Central memory CD4-positive, alpha-beta T cell (primary cell): Measurements from ENCODE around the gene PLCB1.

ENCODE experiments used
- DNase-seq: peaks from one replicate; pipeline ENCODE4 v3.0.0; 2022

PLCB1 gene

DNA sequence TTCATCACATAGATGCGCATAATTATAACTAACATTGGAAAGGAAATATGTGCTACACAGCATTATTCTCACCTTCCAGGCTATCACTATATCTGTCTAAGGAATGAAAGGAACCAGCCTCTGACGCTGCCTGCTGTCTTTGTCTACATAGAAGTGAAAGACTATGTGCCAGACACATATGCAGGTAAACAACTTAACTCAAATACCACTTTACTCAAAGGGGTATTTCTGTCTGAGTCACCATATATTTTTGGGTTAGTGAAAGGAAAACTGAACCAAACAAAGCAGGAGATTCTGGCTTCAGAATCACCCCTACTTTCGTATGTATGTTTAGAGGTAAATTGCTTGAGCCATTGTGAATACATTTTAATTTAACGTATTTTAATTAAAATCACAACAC is 608.2 kb downstream of the PLCB1 start:
- no peak for DNase-seq

DNA sequence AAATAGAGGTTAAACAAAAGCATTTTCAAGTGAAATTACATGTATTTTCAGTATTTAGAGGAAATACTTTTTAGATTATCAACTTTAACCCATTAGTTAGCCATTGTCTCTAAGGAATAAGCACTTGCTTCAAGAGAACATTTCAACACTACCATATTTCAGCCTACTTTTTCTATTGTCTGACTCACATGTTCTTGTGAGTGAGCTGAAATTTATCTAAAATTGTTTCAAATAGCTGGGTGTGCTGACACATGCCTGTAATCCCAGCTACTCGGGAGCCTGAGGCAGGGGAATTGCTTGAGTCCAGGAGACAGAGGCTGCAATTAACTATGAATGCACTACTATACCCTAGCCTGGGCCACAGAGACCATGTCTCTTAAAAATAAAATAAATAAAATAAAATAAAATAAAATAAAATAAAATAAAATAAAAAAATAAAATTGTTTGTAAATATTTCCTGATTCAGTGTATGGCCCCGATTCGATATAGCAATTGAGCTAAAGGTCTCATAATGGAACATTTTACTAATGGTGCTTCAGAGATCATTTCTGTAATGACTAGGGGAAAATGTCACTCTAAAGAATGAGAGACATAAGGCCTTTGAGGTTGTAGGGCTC is 612.3 kb downstream of the PLCB1 start:
- DNase-seq = no peak

DNA sequence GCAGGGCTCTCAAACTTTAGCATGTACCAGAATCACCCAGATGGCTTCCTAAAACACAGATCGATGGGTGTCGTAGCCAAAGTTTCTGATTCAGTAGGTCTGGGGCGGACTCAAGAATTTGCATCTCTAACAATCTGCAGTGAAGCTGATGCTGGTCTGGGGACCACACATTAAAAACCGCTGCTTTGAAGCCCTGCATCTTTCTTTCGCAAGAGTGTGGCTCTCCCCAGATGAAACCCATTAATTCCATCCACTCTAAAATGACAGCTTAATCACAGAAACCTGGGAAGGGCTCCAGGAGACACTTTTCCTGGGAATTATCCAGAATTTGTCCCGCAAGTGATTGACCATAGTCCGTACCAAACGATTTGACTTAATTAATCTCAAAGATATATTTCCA is 617.0 kb downstream of the PLCB1 start:
- no peak for DNase-seq

- no peak for DNase-seq
Observed at GRCh38 chr20:8749986-8750385, 617.9 kb downstream of the PLCB1 start.

GRCh38 chr20:8755340-8756118 is 623.5 kb downstream of the PLCB1 start:
- DNase-seq = no peak

- DNase-seq = no peak
Observed at GRCh38 chr20:8756410-8756809, 624.3 kb downstream of the PLCB1 start.

- DNase-seq = no peak
Observed at GRCh38 chr20:8757146-8757545, 625.1 kb downstream of the PLCB1 start.

DNA sequence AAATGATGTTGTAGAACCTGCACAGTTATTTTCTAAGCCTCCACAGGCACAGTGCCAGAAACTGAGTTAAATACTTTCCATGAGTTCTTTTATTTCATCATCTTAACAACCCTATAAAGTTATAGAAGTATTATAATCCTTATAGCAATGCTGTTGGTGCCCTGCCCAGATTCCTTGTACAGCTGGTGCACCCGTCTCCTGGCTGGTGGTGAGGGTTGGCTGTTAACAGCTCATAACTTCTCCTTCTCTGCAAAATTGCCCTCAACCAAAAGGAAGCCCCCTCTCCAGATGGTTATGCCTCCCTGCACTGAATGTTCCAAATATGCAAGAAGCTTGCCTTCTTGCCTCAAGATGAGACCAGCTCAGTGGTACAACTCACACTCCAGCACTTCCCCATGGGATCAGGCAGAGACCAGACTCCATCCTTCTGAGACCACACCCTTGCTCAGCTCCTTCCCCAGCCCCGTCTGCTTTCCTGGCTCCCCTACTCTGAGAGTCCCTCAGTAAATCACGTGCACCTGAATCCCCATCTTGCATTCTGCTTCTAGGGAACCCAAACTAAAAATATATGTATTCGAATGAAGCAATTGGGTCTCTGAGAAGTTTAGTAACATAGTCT is 632.4 kb downstream of the PLCB1 start:
- no peak for DNase-seq

DNA sequence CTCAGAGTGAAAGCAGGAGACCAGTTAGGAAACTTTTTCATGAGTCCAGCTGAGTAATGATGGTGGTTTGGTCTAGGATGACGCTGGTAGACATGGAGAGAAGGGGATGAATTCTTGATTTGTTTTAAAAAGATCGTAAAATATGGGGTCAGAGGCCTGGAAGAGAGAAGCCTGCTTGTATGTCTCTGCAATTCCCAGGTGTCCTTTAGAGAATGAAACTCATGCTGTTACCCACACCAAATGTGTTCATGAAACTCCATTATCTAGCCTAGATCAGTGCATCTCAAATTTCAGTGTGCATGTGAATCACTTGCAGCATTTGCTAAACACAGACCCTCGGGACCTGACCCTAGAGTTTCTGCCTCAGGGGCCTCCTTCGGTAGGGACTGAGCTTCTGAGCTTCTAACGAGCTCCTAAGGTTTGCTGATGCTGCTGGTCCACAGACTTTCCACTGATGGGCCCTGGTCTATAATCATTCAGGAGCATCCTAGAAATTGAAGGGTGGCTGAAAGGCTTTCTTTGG is 634.9 kb downstream of the PLCB1 start:
- DNase-seq = no peak

GRCh38 chr20:8774412-8774811 is 642.3 kb downstream of the PLCB1 start:
- DNase-seq = no peak

GRCh38 chr20:8777911-8778310 is 645.8 kb downstream of the PLCB1 start:
- no peak for DNase-seq

DNA sequence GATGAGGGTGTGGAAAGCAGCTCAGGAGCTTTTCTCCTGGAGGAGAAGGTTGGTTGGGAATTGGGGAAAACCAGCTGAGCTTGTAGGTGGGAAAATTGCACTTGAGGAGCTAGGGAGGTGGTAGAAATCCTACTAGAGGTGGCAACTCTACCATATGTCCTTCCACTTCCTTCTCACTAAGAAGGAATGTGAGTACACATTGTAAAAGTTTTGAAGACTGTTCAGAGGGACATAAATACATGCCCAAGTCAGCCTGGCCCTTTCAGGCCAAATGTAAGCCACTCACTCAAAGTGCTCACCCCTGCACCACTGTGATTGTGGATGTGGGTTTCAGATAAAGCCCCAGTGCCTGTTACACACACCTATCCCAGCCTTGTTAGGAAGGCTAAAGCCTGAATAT is 646.3 kb downstream of the PLCB1 start:
- DNase-seq = no peak

DNA sequence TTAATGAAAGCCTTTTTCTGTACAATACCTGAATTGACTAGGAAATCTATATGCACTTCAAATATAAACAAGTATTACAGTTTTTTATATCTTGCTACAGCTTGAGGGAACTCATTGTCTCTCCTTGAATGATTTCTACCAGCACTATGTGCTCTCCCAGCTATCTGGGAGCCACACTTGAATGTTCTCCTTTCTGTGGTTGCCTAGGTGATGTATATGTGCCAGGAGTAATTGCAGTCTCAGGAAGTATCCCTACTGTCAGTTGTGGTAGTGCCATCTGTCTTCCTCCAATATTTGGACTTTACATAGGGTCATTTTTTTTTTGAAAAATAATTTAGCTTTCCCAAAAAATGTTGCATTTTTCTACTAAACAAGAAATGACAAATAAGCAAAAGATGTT is 648.8 kb downstream of the PLCB1 start:
- DNase-seq = no peak

GRCh38 chr20:8782804-8783203 is 650.7 kb downstream of the PLCB1 start:
- DNase-seq = no peak

DNA sequence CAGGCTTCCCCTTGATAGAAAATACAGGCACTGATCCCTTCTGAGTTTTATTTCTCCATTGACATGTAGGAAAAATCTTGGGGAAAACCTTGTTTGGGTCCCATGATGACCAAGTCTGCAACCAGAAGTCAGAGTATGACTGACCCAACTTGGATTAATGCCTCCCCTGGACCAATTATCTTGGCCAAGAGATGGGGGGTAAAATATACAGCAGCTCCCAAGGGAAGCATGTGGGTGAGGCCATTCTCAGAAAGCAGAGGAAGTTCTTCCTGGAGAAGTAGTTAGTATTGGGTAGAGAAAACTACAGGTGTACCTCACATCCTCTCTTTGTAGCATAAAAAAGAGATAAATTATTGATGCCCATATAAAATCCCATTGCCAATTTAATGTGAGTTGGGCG is 651.7 kb downstream of the PLCB1 start:
- no peak for DNase-seq

- no peak for DNase-seq
Observed at GRCh38 chr20:8786383-8786782, 654.3 kb downstream of the PLCB1 start.

- no peak for DNase-seq
Observed at GRCh38 chr20:8787090-8787489, 655.0 kb downstream of the PLCB1 start.

DNA sequence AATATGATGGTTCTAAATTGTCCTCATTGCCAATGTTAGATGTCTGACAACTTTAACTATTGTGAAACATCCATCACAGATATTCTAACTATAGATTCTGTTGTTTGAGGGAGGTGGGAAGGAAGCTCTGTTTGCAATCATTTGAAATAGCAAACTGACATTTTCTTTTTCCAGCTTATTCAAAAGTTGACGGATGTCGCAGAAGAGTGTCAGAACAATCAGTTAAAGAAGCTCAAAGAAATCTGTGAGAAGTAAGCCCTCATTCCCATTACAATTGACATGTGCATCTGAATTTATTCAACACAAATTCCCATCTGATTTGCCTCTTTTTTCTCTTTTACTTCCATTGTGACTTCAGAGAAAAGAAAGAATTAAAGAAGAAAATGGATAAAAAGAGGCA is 656.2 kb downstream of the PLCB1 start:
- DNase-seq = no peak

GRCh38 chr20:8788831-8789230 is 656.8 kb downstream of the PLCB1 start:
- DNase-seq = no peak

DNA sequence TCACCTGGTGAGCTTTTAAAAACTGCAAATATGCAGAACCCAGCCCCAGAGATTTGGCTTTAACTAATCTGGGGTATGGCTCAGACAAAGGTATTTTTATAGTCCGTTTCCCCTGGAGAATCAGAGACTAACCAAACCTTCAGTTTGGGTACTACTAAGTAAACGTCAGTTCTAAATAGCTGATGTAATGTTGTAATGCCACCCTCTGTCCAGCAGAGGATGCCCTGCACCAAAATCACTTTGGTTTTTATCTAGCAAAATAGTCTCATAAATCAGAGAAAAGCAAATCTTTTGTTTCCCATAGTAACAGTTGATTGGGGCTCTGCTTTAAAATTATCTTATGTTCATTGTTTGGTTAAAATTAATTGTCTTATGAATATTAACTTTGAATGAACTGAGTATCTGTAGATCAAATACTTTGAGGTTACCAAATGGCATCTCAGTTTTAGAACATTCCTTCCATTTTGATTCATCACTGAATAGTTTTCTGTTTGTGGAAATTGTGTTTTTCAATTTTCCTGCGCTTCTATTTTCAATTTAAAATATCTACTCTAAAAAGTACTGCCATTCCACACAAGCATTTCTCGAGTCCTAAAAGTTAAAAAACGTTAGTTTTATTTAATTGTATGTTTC is 658.5 kb downstream of the PLCB1 start:
- no peak for DNase-seq

- DNase-seq = no peak
Observed at GRCh38 chr20:8795404-8795803, 663.3 kb downstream of the PLCB1 start.

DNA sequence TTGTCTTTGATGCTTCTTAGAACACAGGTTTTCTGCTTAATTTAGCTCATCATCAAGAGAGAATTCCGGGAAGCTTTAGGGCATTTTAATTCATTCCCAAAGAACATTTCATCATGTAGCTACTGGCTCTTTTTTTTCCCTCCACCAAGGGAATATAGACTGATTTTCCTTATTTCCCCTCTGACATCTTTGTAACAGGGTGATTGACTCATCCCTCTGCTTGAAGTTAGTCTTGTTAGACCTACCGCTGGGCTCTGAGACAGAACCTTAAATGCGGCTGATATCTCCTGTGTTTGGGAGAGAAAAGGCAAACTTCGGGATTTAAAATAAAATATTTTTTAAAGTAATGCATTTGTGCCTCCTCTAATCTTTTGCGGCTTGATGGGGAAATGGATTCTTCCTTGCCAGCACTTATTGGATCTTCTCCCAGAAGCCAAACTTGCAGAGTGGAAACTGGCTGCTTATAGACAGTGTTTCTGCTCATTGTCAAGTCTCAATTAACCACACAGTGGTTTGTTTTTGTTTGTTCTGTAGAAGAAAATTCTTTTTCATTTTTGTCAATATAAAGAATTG is 664.1 kb downstream of the PLCB1 start:
- no peak for DNase-seq

DNA sequence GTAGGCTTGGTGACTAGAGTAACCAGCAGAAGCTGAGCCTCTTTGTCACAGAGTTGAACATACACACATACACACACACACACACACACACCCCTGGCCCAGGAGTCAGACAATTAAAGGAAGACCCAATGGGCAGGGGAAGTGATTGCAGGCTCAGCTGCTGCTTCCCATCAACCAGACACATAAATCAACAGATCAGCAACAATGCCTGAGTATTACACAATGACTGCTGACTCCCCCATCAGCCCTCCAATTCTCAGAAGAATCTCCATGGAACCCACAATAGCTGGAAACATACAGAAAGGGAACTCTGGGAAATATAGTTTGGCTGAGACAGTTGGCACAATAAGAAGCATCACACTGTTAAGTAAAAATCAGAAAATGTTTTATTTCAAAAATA is 666.4 kb downstream of the PLCB1 start:
- no peak for DNase-seq
